BE2C (cell line): ENCODE data around the gene SEC24D.

Experiments used
- DNase-seq: peaks from one replicate; pipeline ENCODE4 v3.0.0-alpha.2; 2020
- H3K27me3 ChIP-seq: fragments of 250-450 bp; sonication (Bioruptor Pico); 2 replicates; pipeline ENCODE4 v1.5.1; 2020; ENCODE audit warnings: mild to moderate bottlenecking
- H3K36me3 ChIP-seq: fragments of 250-450 bp; sonication (Bioruptor Pico); 2 replicates; pipeline ENCODE4 v1.5.1; 2020; ENCODE audit warnings: mild to moderate bottlenecking
- H3K4me1 ChIP-seq: fragments of 250-450 bp; sonication (Bioruptor Pico); 2 replicates; pipeline ENCODE4 v1.5.1; 2020
- H3K4me3 ChIP-seq: 2 replicates; pipeline ENCODE4 v1.5.1; 2011; ENCODE audit warnings: low read depth, low read length
- H3K9me3 ChIP-seq: fragments of 250-450 bp; sonication (Bioruptor Pico); 2 replicates; pipeline ENCODE4 v1.5.1; 2020
- CTCF ChIP-seq: IDR thresholded peaks from 2 replicates; pipeline ENCODE4 v1.5.1; 2012; ENCODE audit warnings: mild to moderate bottlenecking, low read depth, low read length

The SEC24D gene

GRCh38 chr4:118865091-118865708 lies 29.3 kb upstream of the SEC24D start:
- TF ChIP-seq CTCF, result peak; percentile 94
- DNase-seq, result peak; percentile 63
- no peaks in the 10 kb centered on the region for H3K27me3 ChIP-seq
- peaks cover 6% of the 10 kb centered on the region for H3K4me1 ChIP-seq
- H3K9me3 ChIP-seq, result no peaks in the 10 kb centered on the region
- no peaks in the 10 kb centered on the region for H3K36me3 ChIP-seq
- peak overlapping the region; percentile 11; the same call in 1 of the 2 replicates for H3K4me3 ChIP-seq

- TF ChIP-seq CTCF, result no peak
- Histone ChIP-seq H3K27me3 (no peaks in the 10 kb centered on the region), H3K36me3 (no peaks in the 10 kb centered on the region), H3K4me1 (no peaks in the 10 kb centered on the region), H3K4me3 (no peak overlapping the region), H3K9me3 (no peaks in the 10 kb centered on the region)
- no peak for DNase-seq
Observed at GRCh38 chr4:118858779-118859178, 22.9 kb upstream of the SEC24D start.

- H3K4me3 ChIP-seq, result no peak overlapping the region
- H3K27me3 ChIP-seq, result no peaks in the 10 kb centered on the region
- H3K4me1 ChIP-seq, result no peaks in the 10 kb centered on the region
- no peaks in the 10 kb centered on the region for H3K9me3 ChIP-seq
- H3K36me3 ChIP-seq, result no peaks in the 10 kb centered on the region
- DNase-seq, result no peak
- TF ChIP-seq CTCF, result no peak
Observed at GRCh38 chr4:118857760-118858159, 21.8 kb upstream of the SEC24D start.

GRCh38 chr4:118850488-118851173 lies 14.7 kb upstream of the SEC24D start:
- no peak for TF ChIP-seq CTCF
- Histone ChIP-seq H3K27me3 (no peaks in the 10 kb centered on the region), H3K4me1 (no peaks in the 10 kb centered on the region; the same call in 1 of the 2 replicates), H3K9me3 (no peaks in the 10 kb centered on the region), H3K4me3 (no peak overlapping the region), H3K36me3 (no peaks in the 10 kb centered on the region)
- no peak for DNase-seq

GRCh38 chr4:118849867-118850487 lies 14.1 kb upstream of the SEC24D start:
- no peaks in the 10 kb centered on the region for H3K9me3 ChIP-seq
- no peaks in the 10 kb centered on the region for H3K36me3 ChIP-seq
- H3K4me1 ChIP-seq, result no peaks in the 10 kb centered on the region; the same call in 1 of the 2 replicates
- DNase-seq, result no peak
- no peak overlapping the region for H3K4me3 ChIP-seq
- no peak for TF ChIP-seq CTCF
- no peaks in the 10 kb centered on the region for H3K27me3 ChIP-seq

GRCh38 chr4:118848901-118849300 lies 13.0 kb upstream of the SEC24D start:
- H3K9me3 ChIP-seq, result no peaks in the 10 kb centered on the region
- no peaks in the 10 kb centered on the region for H3K36me3 ChIP-seq
- H3K27me3 ChIP-seq, result no peaks in the 10 kb centered on the region
- no peak for DNase-seq
- H3K4me3 ChIP-seq, result no peak overlapping the region
- no peak for TF ChIP-seq CTCF
- no peaks in the 10 kb centered on the region; the same call in 1 of the 2 replicates for H3K4me1 ChIP-seq
